ENCODE measurements around the gene PLA2G6. TPM values are rescaled to one million over a fixed set of nuclear protein-coding genes. Genes with fewer than 3 reads are reported as not detected.

The PLA2G6 gene
- total RNA-seq, 6 experiments from 2014 or later, result 8.1 to 32.9 (median 19.8) TPM

DNA sequence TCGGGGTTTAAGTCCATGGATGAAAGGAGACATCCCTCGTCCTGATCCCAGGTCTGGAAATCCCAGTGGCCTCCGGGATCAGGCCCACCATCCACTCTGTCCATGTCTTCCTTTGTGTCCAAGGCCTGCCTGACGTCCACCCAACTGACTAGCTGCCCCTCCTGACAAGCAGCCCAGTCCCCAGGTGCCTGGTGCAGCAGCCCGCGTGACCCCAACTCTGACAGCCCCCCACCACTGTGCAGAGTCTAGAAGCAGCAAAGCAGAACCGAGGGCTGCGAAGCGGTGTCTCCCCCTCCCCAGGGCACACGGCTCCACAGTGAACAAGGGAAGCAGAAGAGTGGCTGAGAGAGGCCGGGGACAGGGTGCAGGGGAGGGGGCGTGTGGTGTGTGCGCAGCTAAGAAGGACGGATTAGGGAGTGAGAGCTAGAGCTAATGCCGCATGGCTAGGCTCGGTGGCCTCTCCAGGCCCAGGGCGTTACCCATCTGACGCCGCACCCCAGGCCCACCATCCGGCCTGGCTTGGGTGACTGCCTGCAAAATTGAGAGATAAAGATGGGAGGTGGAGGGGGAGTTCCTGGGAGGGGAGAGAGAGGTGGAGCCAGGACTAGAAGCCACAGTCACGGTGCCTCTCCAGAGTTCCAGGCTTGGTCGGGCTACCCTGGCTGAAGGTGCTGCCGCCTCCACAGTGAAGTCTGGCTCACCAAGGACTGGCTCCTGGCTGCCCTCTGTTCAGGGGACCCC lies 54.5 kb downstream of the PLA2G6 start:
- Histone ChIP-seq H3K4me3 (no peak overlapping the region), H3K27me3 (no peaks in the 10 kb centered on the region), H3K36me3 (no peaks in the 10 kb centered on the region), H3K4me1 (no peaks in the 10 kb centered on the region), H3K9me3 (no peaks in the 10 kb centered on the region), H3K27ac (no peak overlapping the region)
- TF ChIP-seq CTCF (IDR thresholded peaks at IDR 0.05), result no peak
- no peak for TF ChIP-seq POLR2A (IDR thresholded peaks at IDR 0.05)
- ATAC-seq (no peak), DNase-seq (peak in 1 of 3 donors; percentile 33)
- WGBS (ENCODE audit: insufficient coverage, low coverage, low lambda C conversion rate, missing lambda C conversion rate), result 97% methylated on average over 5 of the region's 23 CpGs
- intact Hi-C loops (cut with DNase I), result no loop called here

GRCh38 chr22:38125751-38126201 lies 55.9 kb downstream of the PLA2G6 start:
- H3K27ac ChIP-seq, result no peak overlapping the region
- DNase-seq (peak in 1 of 3 donors; percentile 37), ATAC-seq (no peak)
- H3K9me3 ChIP-seq, result no peaks in the 10 kb centered on the region
- WGBS (ENCODE audit: insufficient coverage, low coverage, low lambda C conversion rate, missing lambda C conversion rate), result 92% methylated on average over 4 of the region's 11 CpGs
- H3K4me1 ChIP-seq, result no peaks in the 10 kb centered on the region
- intact Hi-C loops (cut with DNase I), result no loop called here
- H3K4me3 ChIP-seq, result no peak overlapping the region
- H3K36me3 ChIP-seq, result no peaks in the 10 kb centered on the region
- TF ChIP-seq CTCF (IDR thresholded peaks at IDR 0.05) (no peak), POLR2A (IDR thresholded peaks at IDR 0.05) (no peak)
- H3K27me3 ChIP-seq, result no peaks in the 10 kb centered on the region

DNA sequence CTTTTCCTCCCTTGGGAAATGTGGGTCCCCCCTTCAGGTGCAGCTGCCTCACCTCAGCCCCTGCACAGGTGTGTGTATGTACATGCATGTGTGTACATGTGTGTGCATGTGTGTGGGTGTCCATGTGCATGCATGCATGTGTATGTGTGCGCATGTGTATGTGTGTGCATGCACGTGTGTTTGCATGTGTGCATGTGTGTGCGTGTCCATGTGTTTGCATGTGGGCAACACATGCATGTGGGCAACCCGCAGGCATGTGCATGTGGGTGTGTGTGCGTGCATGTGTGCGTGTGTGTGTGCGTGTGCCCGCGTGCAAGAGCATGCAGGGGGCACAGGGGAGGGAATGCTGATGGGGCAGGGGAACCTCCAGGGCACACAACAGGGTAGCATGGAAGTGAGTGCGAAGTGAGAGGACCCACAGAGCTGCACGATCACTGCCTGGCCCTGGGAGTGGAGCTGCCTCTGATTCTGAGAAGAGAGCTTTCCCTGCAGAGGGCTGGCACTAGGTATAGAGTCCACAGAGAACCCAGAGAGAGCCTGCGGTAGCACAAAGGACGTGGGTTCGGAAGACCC lies 56.5 kb downstream of the PLA2G6 start:
- 88% methylated on average over 9 of the region's 14 CpGs for WGBS (ENCODE audit: insufficient coverage, low coverage, low lambda C conversion rate, missing lambda C conversion rate)
- TF ChIP-seq CTCF (IDR thresholded peaks at IDR 0.05), result no peak
- intact Hi-C loops (cut with DNase I), result no loop called here
- DNase-seq (peak in 1 of 3 donors; percentile 35), ATAC-seq (no peak)
- Histone ChIP-seq H3K9me3 (no peaks in the 10 kb centered on the region), H3K27ac (no peak overlapping the region), H3K36me3 (no peaks in the 10 kb centered on the region), H3K27me3 (no peaks in the 10 kb centered on the region), H3K4me1 (no peaks in the 10 kb centered on the region), H3K4me3 (no peak overlapping the region)

DNA sequence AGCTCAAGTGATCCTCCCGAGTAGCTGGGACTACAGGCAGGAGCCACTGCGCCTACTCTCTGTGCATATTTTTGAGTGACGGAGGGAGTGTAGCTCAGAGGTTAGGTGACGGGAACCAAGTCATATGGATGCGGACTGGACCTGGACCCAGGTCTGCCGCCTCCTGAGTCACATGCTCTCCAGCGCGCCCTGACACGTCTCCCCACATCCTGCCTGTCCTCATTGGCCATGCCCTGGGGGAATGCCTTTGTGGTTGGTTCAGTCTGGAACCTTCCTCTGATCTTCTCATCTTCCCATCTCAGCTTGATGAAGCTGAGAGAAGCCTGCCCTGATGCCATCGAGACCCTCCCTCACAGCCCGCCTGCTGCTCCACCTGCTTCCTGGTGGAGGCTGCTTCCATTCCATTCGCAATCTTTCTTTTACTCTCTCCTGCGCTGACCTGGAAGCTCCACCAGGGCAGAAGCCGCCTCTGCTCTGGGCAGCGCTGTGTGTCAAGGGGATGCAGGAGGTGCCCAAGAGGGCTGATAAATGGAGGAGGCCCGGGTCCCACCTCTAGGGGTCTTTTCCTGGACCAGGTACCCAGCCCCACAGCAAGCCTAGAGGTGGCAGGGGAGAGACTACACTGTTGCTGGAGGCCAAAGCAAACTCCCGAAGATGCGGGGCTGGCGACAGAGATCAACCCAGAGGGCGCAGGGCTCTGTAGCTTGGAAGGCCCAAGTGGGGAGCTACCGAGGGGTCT lies 57.2 kb downstream of the PLA2G6 start:
- Histone ChIP-seq H3K27me3 (no peaks in the 10 kb centered on the region), H3K4me3 (no peak overlapping the region), H3K4me1 (no peaks in the 10 kb centered on the region), H3K9me3 (no peaks in the 10 kb centered on the region), H3K27ac (no peak overlapping the region), H3K36me3 (no peaks in the 10 kb centered on the region)
- no peak for ATAC-seq
- intact Hi-C loops (cut with DNase I), result no loop called here
- no peak for DNase-seq
- TF ChIP-seq CTCF (IDR thresholded peaks at IDR 0.05), result no peak
- TF ChIP-seq POLR2A (IDR thresholded peaks at IDR 0.05), result no peak
- 86% methylated on average over 6 of the region's 21 CpGs for WGBS (ENCODE audit: insufficient coverage, low coverage, low lambda C conversion rate, missing lambda C conversion rate)
